Measurements from ENCODE around the gene SUN1. TPM values are rescaled to one million over a fixed set of nuclear protein-coding genes. Genes with fewer than 3 reads are reported as not detected.
A peak's percentile ranks its signal among the peaks of the same experiment; 100 is the strongest.

The SUN1 gene
- total RNA-seq, 4 donors from 2014 or later, result 139 to 624 (median 446) TPM

DNA sequence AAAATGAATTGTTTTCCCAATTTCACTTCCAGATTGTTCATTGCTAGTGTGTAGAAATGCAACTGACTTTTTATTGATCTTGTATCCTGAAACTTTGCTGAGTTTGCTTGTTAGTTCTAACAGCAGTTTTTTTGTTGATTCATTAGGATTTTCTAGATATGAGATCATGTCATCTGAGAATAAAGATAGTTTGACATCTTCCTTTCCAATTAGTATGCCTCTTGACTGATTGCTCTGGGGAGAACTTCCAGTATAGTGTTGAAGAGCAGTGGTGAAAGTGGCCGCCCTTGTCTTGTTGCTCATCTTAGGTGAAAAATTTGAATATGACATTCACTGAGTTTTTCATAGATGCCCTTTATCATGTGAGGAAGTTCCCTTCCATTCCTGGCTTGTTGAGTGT is 11.9 kb upstream of the SUN1 start:
- H3K9me3 ChIP-seq, result no peaks in the 10 kb centered on the region
- intact Hi-C loops (cut with DNase I; ENCODE audit: low total_unique reads), result no loop called here
- no peak overlapping the region for H3K4me3 ChIP-seq
- H3K36me3 ChIP-seq, result no peaks in the 10 kb centered on the region
- peaks cover 0 to 14% of the 10 kb centered on the region in 2 donors for H3K4me1 ChIP-seq
- no peak for TF ChIP-seq POLR2A (IDR thresholded peaks at IDR 0.05)
- no peak for DNase-seq
- H3K27me3 ChIP-seq, result no peaks in the 10 kb centered on the region
- H3K27ac ChIP-seq, result peak overlapping the region in 1 of 2 donors; percentile 99

DNA sequence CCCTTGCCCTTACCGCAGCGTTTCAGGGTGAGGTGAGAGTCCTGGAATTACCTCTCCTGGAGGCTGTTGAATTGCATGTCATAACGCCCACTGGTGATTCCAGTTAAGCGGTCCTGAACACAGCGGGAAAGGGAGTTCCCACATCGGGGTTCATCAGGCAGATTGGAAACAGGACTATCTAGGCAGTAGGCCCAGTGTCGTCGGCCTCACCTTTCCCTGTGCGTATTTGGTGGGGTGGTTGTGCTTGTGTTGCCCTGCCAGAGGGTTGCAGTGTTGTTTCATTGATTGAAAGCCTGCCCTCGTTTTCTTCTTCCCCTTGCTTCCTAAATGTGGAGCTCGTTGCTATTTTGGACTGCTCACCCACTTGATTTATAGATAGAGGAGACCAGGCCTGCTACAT is 10.6 kb upstream of the SUN1 start:
- no peak overlapping the region for H3K4me3 ChIP-seq
- H3K27me3 ChIP-seq, result no peaks in the 10 kb centered on the region
- TF ChIP-seq, protein P1, sequence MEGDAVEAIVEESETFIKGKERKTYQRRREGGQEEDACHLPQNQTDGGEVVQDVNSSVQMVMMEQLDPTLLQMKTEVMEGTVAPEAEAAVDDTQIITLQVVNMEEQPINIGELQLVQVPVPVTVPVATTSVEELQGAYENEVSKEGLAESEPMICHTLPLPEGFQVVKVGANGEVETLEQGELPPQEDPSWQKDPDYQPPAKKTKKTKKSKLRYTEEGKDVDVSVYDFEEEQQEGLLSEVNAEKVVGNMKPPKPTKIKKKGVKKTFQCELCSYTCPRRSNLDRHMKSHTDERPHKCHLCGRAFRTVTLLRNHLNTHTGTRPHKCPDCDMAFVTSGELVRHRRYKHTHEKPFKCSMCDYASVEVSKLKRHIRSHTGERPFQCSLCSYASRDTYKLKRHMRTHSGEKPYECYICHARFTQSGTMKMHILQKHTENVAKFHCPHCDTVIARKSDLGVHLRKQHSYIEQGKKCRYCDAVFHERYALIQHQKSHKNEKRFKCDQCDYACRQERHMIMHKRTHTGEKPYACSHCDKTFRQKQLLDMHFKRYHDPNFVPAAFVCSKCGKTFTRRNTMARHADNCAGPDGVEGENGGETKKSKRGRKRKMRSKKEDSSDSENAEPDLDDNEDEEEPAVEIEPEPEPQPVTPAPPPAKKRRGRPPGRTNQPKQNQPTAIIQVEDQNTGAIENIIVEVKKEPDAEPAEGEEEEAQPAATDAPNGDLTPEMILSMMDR (IDR thresholded peaks at IDR 0.05), result peak in 2 of 4 experiments; percentile 34 to 44
- TF ChIP-seq POLR2A (IDR thresholded peaks at IDR 0.05), result no peak
- peak in 1 of 2 donors; percentile 56 for DNase-seq
- H3K36me3 ChIP-seq, result no peaks in the 10 kb centered on the region
- intact Hi-C loops (cut with DNase I; ENCODE audit: low total_unique reads), result no loop called here
- peak overlapping the region; percentile 80 to 99 for H3K27ac ChIP-seq
- H3K9me3 ChIP-seq, result no peaks in the 10 kb centered on the region
- peaks cover 0 to 14% of the 10 kb centered on the region in 2 donors for H3K4me1 ChIP-seq

DNA sequence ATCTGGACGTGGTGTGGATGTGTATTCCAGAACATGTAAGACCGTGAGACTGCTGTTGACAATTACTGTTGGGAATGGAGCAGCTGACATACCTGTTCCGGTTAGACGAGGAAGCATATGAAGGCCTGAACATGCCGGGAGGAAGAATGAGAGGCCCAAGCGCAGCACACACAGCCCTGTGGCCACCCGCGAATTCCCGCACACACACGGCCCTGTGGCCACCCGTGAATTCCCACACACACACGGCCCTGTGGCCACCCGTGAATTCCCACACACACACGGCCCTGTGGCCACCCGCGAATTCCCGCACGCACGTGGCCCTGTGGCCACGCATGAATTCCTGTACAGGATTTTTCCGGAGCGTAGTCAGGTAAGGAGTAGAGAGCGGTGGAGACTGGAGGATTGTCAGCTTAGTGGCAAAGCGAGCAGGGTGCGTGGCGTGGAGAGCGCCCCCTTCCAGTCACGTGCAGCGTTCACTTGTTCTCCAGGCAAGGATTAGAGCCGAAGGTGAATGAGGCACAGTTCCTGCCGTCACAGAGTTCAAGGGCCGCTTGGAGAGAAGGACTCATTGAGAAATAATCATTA is 9.5 kb upstream of the SUN1 start:
- Histone ChIP-seq H3K27me3 (no peaks in the 10 kb centered on the region), H3K36me3 (no peaks in the 10 kb centered on the region), H3K4me3 (no peak overlapping the region), H3K4me1 (peaks cover 0 to 14% of the 10 kb centered on the region in 2 donors), H3K9me3 (no peaks in the 10 kb centered on the region), H3K27ac (peak overlapping the region; percentile 80 to 99)
- intact Hi-C loops (cut with DNase I; ENCODE audit: low total_unique reads), result no loop called here
- no peak for TF ChIP-seq POLR2A (IDR thresholded peaks at IDR 0.05)
- TF ChIP-seq, protein P1 (IDR thresholded peaks at IDR 0.05), result no peak
- no peak for DNase-seq

DNA sequence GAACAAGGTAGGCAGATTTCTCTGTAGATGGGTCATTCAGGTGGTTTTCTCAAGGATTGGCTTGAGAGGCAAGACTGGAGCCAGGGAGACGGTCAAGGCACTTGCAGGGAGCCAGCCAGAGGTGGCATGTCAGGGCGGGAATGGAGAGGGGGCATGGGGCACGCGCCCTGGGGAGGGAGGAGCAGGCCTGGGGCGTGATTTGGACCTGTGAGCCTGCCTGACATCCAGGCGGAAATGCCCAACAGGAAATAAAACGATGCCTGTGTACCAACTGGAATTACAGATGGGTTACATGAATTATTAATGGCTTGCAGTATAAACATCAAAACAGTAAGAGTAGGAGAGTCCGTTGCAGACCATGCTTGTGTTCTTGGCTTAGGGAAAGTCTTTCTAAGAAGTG is 8.6 kb upstream of the SUN1 start:
- H3K4me1 ChIP-seq, result peaks cover 0 to 14% of the 10 kb centered on the region in 2 donors
- no peak overlapping the region for H3K4me3 ChIP-seq
- H3K27ac ChIP-seq, result peak overlapping the region; percentile 80 to 99
- H3K9me3 ChIP-seq, result no peaks in the 10 kb centered on the region
- no peak for DNase-seq
- no peaks in the 10 kb centered on the region for H3K27me3 ChIP-seq
- TF ChIP-seq, protein P1 (IDR thresholded peaks at IDR 0.05), result no peak
- no peak for TF ChIP-seq POLR2A (IDR thresholded peaks at IDR 0.05)
- intact Hi-C loops (cut with DNase I; ENCODE audit: low total_unique reads), result no loop called here
- H3K36me3 ChIP-seq, result no peaks in the 10 kb centered on the region

DNA sequence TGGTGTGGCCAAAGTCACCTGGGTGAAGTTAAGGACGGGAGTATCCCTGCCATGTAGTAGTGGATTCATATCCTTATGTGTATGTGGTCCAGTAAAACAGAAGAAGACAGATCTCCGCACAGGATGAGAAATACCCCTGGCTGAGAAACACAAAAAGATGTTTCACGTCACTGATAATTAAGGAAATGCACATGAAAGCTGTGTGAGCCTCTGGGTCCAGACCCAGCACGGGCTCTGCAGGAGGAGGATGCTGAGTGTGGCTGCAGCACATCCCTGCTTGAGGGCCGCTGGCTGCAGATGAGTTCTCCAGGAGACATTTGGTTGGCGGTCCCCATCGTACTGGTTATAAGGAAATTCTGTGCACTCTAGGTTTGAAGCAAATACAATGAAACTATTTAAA is 8.2 kb upstream of the SUN1 start:
- peak overlapping the region; percentile 80 to 99 for H3K27ac ChIP-seq
- DNase-seq, result no peak

More for the DNA sequence above, 8.2 kb upstream of the SUN1 start:
- no peaks in the 10 kb centered on the region for H3K9me3 ChIP-seq
- no peak overlapping the region for H3K4me3 ChIP-seq
- no peaks in the 10 kb centered on the region for H3K27me3 ChIP-seq
- TF ChIP-seq POLR2A (IDR thresholded peaks at IDR 0.05), result no peak
- TF ChIP-seq, protein P1 (IDR thresholded peaks at IDR 0.05), result no peak
- peaks cover 0 to 14% of the 10 kb centered on the region in 2 donors for H3K4me1 ChIP-seq
- H3K36me3 ChIP-seq, result no peaks in the 10 kb centered on the region
- intact Hi-C loops (cut with DNase I; ENCODE audit: low total_unique reads), result no loop called here

Data from uterus (tissue), 4 donors.